KBM-7 (cell line): Measurements from ENCODE around the gene PLIN1.
A peak's percentile ranks its signal among the peaks of the same experiment; 100 is the strongest.

Experiments used
- DNase-seq: peaks from one replicate; pipeline ENCODE4 v3.0.0-alpha.2; 2015
- in situ Hi-C: fragments of 300-500 bp; cut with MboI; formaldehyde crosslinking; loops from 2 replicates; pipeline ENCODE4 v1.14.3; 2020; ENCODE audit warnings: low sequenced_read_pairs, low pct_unique_long_range_greater_than_20kb, mixed read lengths

Gene PLIN1

GRCh38 chr15:89656116-89656815, 22.9 kb downstream of the PLIN1 start:
- in situ Hi-C loops: no loop called here
- DNase-seq: no peak

- in situ Hi-C loops: no loop called here
- no peak for DNase-seq
Measured at GRCh38 chr15:89654847-89655805, 24.0 kb downstream of the PLIN1 start, which contains the start of gene KIF7. TSS of gene KIF7 (minus strand) at chr15:89655467. CDS start at chr15:89652930, 2,537 bp downstream.

GRCh38 chr15:89654301-89654761, 24.8 kb downstream of the PLIN1 start:
- in situ Hi-C loops: no loop called here
- DNase-seq: no peak

GRCh38 chr15:89653578-89653977, 25.6 kb downstream of the PLIN1 start:
- in situ Hi-C loops: no loop called here
- no peak for DNase-seq

- no peak for DNase-seq
- in situ Hi-C loops: no loop called here
Measured at GRCh38 chr15:89652666-89653065, 26.5 kb downstream of the PLIN1 start.

- no peak for DNase-seq
Measured at GRCh38 chr15:89652131-89652530, 27.0 kb downstream of the PLIN1 start.

GRCh38 chr15:89649716-89650115, 29.5 kb downstream of the PLIN1 start:
- in situ Hi-C loops: no loop called here

More at GRCh38 chr15:89652131-89652530, 27.0 kb downstream of the PLIN1 start:
- in situ Hi-C loops: no loop called here

GRCh38 chr15:89649013-89649625, 30.0 kb downstream of the PLIN1 start:
- in situ Hi-C loops: no loop called here
- no peak for DNase-seq

More at GRCh38 chr15:89649716-89650115, 29.5 kb downstream of the PLIN1 start:
- no peak for DNase-seq

- in situ Hi-C loops: no loop called here
- no peak for DNase-seq
Measured at GRCh38 chr15:89648106-89649012, 30.8 kb downstream of the PLIN1 start.

- peak; percentile 69 for DNase-seq
- in situ Hi-C loops: no loop called here
Measured at GRCh38 chr15:89647191-89647851, 31.8 kb downstream of the PLIN1 start.

- DNase-seq: no peak
- in situ Hi-C loops: no loop called here
Measured at GRCh38 chr15:89646416-89647141, 32.6 kb downstream of the PLIN1 start.

- DNase-seq: no peak
- in situ Hi-C loops: no loop called here
Measured at GRCh38 chr15:89645680-89646079, 33.5 kb downstream of the PLIN1 start.

- no peak for DNase-seq
- in situ Hi-C loops: no loop called here
Measured at GRCh38 chr15:89642106-89642505, 37.1 kb downstream of the PLIN1 start.

- in situ Hi-C loops: no loop called here
- no peak for DNase-seq
Measured at GRCh38 chr15:89641053-89641452, 38.1 kb downstream of the PLIN1 start.

GRCh38 chr15:89640245-89640644, 38.9 kb downstream of the PLIN1 start:
- DNase-seq: no peak
- in situ Hi-C loops: no loop called here

- in situ Hi-C loops: no loop called here
- no peak for DNase-seq
Measured at GRCh38 chr15:89633585-89633984, 45.6 kb downstream of the PLIN1 start.

GRCh38 chr15:89632563-89633430, 46.4 kb downstream of the PLIN1 start:
- in situ Hi-C loops: no loop called here
- DNase-seq: no peak
